H7 (cell line): Measurements from ENCODE around the gene PROX1. TPM values are rescaled to one million over a fixed set of nuclear protein-coding genes. Genes with fewer than 3 reads are reported as not detected.

ENCODE experiments used
- DNase-seq: peaks from one replicate; pipeline ENCODE4 v3.0.0; 2012
- H3K27me3 ChIP-seq: 2 replicates; pipeline ENCODE4 v1.6.0; 2011; ENCODE audit warnings: mild to moderate bottlenecking, low read length; ENCODE audit not compliant: control insufficient read depth, insufficient read depth
- H3K36me3 ChIP-seq: replicated peaks from 2 replicates; pipeline ENCODE4 v1.5.1; 2011; ENCODE audit warnings: low read length; ENCODE audit not compliant: control insufficient read depth, insufficient read depth
- H3K4me3 ChIP-seq: 2 replicates; pipeline ENCODE4 v1.5.1; 2011; ENCODE audit warnings: low read depth, mild to moderate bottlenecking, control low read depth, low read length, moderate library complexity; ENCODE audit not compliant: insufficient read depth
- total RNA-seq: library from RNA; depleted of rRNA; stranded (reverse); fragments of >200 nt; shearing (Covaris generic); gene quantifications from 2 replicates; pipeline ENCODE4 v1.2.3, GENCODE V29; 2014

Gene PROX1
- total RNA-seq, 1 experiment from 2014 or later: 2.3 TPM

DNA sequence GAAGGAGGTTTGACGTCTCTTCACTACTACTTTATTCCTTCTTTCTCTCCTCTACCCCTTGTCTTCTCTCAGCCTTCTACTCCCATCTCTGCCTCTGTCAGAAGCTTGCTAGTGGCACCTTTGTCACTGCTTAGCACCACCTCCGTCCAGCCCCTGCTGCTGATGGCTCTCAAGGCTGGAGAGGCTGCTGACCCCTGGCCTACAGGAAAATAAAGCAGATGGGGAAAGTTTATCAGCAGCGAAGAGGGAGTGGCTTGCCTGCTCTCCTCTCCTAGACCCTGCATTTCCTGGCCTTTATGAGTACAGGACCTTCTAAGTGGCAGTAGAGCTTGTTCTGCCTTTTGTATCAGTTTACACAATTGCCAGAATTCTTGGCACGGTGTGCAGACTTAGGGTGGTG, 27.0 kb downstream of the PROX1 start:
- H3K27me3 ChIP-seq: no peaks in the 10 kb centered on the region
- DNase-seq: no peak
- H3K4me3 ChIP-seq: no peak overlapping the region
- H3K36me3 ChIP-seq: no peaks in the 10 kb centered on the region

DNA sequence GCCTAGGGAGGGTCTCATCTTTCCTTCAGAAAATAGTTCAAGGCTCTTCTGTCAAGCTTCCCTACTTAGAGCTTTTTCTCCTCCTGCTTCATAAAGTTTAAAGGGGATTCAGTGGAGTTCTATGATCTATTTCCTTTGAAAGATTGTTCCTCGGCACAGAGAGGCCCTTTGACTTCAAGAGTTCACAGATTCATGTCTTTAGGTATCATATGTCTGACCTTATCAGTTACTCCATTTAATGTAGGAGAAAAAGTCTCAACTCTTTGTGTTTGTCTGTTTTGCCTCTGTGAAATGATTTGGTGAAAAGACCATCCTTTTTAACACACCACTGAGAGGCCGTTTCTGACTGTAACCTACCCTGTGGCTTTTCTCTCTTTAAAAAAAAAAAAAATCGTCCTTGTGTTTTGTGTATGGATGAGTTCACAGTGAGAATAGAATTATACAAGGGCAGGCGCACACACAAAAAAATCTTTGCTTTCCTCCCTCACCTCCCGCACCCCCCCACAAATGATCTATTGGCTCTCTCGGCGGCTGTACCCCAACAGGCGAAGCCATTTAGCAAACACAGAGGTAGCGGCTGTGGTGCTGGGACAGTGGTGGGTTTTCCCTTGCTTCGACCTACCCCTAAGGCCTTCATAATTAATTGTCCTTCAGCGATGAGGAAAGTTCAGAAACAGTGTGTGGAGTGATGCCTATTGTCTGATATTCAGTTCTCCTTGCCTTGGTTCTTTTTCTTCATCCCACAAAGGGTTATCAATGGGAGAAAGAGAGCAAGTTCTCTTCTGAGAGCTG, 29.6 kb downstream of the PROX1 start:
- H3K27me3 ChIP-seq: no peaks in the 10 kb centered on the region
- H3K36me3 ChIP-seq: no peaks in the 10 kb centered on the region
- no peak overlapping the region for H3K4me3 ChIP-seq
- DNase-seq: no peak

DNA sequence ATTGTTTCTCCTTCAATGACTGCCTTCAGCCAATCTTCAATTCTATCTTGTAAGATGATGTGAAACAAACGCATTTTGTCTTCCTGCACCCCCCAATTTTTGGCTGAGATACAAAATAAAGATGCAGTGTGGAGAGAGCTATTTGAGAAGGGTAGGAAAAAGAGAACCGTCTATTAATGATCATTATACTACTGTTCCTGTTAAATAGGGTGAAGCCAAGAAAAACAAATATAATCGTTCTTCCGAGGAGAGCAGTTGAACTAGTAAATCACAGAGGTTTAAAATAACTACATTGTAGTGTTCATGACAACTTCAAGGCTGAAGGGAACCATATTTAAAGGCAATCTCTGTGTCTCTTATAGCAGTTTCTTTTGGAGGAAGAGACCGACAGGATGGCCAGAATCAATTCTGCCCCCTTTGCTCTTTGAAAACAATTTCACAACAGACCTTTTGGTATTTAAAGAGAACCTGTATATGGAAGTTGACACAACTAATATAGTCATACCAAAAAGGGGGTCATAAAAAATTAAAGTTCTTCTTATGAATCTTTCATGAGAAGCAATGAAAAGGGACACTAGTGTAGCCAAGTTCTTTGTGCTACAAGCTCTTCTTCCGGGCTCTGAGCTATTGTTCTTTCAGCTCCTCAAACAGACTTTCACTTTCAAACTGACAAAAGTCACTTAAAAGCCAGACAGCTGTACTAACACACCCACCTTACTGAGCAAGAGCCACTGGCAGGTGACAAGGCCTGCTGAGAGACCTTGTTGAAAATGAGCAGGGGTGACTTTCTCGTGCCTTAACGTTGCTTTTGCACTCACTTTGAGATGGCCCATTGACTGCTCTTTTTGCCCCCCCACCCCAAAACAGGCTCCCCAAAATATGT, 30.9 kb downstream of the PROX1 start:
- DNase-seq: no peak
- Histone ChIP-seq H3K27me3 (no peaks in the 10 kb centered on the region), H3K36me3 (no peaks in the 10 kb centered on the region), H3K4me3 (no peak overlapping the region)

- H3K4me3 ChIP-seq: no peak overlapping the region
- no peak for DNase-seq
- no peaks in the 10 kb centered on the region for H3K36me3 ChIP-seq
- no peaks in the 10 kb centered on the region for H3K27me3 ChIP-seq
These were observed 31.7 kb downstream of the PROX1 start for GRCh38 chr1:214019499-214019898.

GRCh38 chr1:214021321-214021720, 33.5 kb downstream of the PROX1 start:
- no peaks in the 10 kb centered on the region for H3K27me3 ChIP-seq

GRCh38 chr1:214022229-214022791, 34.5 kb downstream of the PROX1 start:
- Histone ChIP-seq H3K36me3 (no peaks in the 10 kb centered on the region), H3K27me3 (no peaks in the 10 kb centered on the region), H3K4me3 (no peak overlapping the region)
- DNase-seq: no peak

More at GRCh38 chr1:214021321-214021720, 33.5 kb downstream of the PROX1 start:
- Histone ChIP-seq H3K36me3 (no peaks in the 10 kb centered on the region), H3K4me3 (no peak overlapping the region)
- no peak for DNase-seq

GRCh38 chr1:214022810-214023425, 35.1 kb downstream of the PROX1 start:
- DNase-seq: no peak
- H3K4me3 ChIP-seq: no peak overlapping the region
- H3K27me3 ChIP-seq: no peaks in the 10 kb centered on the region
- H3K36me3 ChIP-seq: no peaks in the 10 kb centered on the region

DNA sequence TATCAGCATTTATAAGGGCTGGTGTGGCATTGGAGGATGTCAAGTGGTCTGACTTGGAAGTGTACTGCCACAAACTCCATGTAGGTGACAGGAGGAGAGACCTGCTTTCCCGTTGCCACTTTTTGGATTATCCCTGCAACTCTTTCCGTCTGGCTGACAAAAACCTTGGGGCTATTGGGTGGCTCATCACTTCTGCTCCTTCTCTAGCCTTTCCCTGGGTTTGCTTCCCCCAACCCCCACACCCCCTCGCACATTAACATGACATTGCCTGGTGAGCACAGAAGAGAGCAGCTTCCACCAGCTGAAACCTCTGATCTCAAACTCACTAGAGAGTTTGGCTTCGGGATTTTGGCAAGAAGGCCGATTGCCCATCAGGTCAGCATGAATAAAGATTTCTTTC, 39.2 kb downstream of the PROX1 start:
- Histone ChIP-seq H3K36me3 (no peaks in the 10 kb centered on the region), H3K4me3 (no peak overlapping the region), H3K27me3 (no peaks in the 10 kb centered on the region)
- DNase-seq: peak; percentile 66

- Histone ChIP-seq H3K36me3 (no peaks in the 10 kb centered on the region), H3K4me3 (no peak overlapping the region), H3K27me3 (no peaks in the 10 kb centered on the region)
- DNase-seq: no peak
These were observed 39.7 kb downstream of the PROX1 start for GRCh38 chr1:214027498-214027897.

- no peak for DNase-seq
- Histone ChIP-seq H3K4me3 (no peak overlapping the region), H3K27me3 (no peaks in the 10 kb centered on the region), H3K36me3 (no peaks in the 10 kb centered on the region)
These were observed 40.3 kb downstream of the PROX1 start for GRCh38 chr1:214028095-214028494.

- Histone ChIP-seq H3K27me3 (no peaks in the 10 kb centered on the region), H3K4me3 (no peak overlapping the region), H3K36me3 (no peaks in the 10 kb centered on the region)
- no peak for DNase-seq
These were observed 41.1 kb downstream of the PROX1 start for GRCh38 chr1:214028649-214029406.

GRCh38 chr1:214029796-214030195, 42.0 kb downstream of the PROX1 start:
- H3K36me3 ChIP-seq: no peaks in the 10 kb centered on the region
- DNase-seq: peak; percentile 19
- no peak overlapping the region for H3K4me3 ChIP-seq
- no peaks in the 10 kb centered on the region for H3K27me3 ChIP-seq

- DNase-seq: peak; percentile 61
- Histone ChIP-seq H3K36me3 (no peaks in the 10 kb centered on the region), H3K27me3 (no peaks in the 10 kb centered on the region), H3K4me3 (no peak overlapping the region)
These were observed 43.5 kb downstream of the PROX1 start for GRCh38 chr1:214031267-214031650.

- Histone ChIP-seq H3K27me3 (no peaks in the 10 kb centered on the region), H3K4me3 (no peak overlapping the region), H3K36me3 (no peaks in the 10 kb centered on the region)
- no peak for DNase-seq
These were observed 49.7 kb downstream of the PROX1 start for GRCh38 chr1:214037468-214037867.
